Common myeloid progenitor, CD34-positive (primary cell): ENCODE measurements around the gene ADPRM.

Experiments
- CTCF ChIA-PET: fragments of 350-600 bp; sonication (Branson Sonifier 250); formaldehyde crosslinking; loops from one replicate; lab custom pipeline; 2021; ENCODE audit warnings: antibody characterized with exemption; lab: Charles Lee
- POLR2A ChIA-PET: fragments of 350-600 bp; sonication (Branson Sonifier 250); formaldehyde crosslinking; loops from one replicate; lab custom pipeline; 2021; ENCODE audit warnings: antibody characterized with exemption; lab: Charles Lee
- DNase-seq, 3 donors: peaks; one replicate each; pipeline versions ENCODE4 v3.0.0 to v3.0.0-alpha.2; 2013
- H3K27ac ChIP-seq, 2 experiments: 1 replicate in 1 of 2; 2 replicates in 1 of 2; pipeline ENCODE4 v1.7.0; 2013; ENCODE audit warnings: inconsistent platforms in 2 of 2, low read length in 2 of 2, mild to moderate bottlenecking in 2 of 2, low read depth in 1 of 2, moderate library complexity in 1 of 2; ENCODE audit not compliant: severe bottlenecking in 2 of 2, insufficient read depth in 1 of 2, poor library complexity in 1 of 2
- H3K27me3 ChIP-seq, 5 experiments: replicated peaks in 2 of 5; 1 replicate in 3 of 5; 2 replicates in 2 of 5; pipeline versions ENCODE4 v1.6.1 to v1.7.0; 2013; ENCODE audit warnings: low read length in 4 of 5, mild to moderate bottlenecking in 2 of 5, moderate library complexity in 2 of 5, inconsistent platforms in 1 of 5; ENCODE audit not compliant: insufficient read depth in 5 of 5, control insufficient read depth in 4 of 5
- H3K36me3 ChIP-seq, 4 experiments: 1 replicate in 2 of 4; 2 replicates in 2 of 4; pipeline versions ENCODE4 v1.6.1 to v1.7.0; 2013; ENCODE audit warnings: low read length in 3 of 4, control low read depth in 1 of 4, mild to moderate bottlenecking in 1 of 4; ENCODE audit not compliant: control insufficient read depth in 4 of 4, insufficient read depth in 4 of 4
- H3K4me1 ChIP-seq, 4 experiments: 1 replicate in 3 of 4; 2 replicates in 1 of 4; pipeline versions ENCODE4 v1.6.1 to v1.7.1; 2013; ENCODE audit warnings: low read length in 3 of 4, mild to moderate bottlenecking in 3 of 4, control low read depth in 1 of 4, inconsistent platforms in 1 of 4, moderate library complexity in 1 of 4; ENCODE audit not compliant: control insufficient read depth in 4 of 4, insufficient read depth in 4 of 4; ENCODE audit errors: control extremely low read depth in 1 of 4
- H3K4me3 ChIP-seq, 7 experiments: 1 replicate in 4 of 7; 2 replicates in 3 of 7; pipeline versions ENCODE4 v1.5.1 to v1.7.0; 2013; ENCODE audit warnings: mild to moderate bottlenecking in 7 of 7, low read length in 6 of 7, moderate library complexity in 6 of 7, inconsistent platforms in 2 of 7, low read depth in 2 of 7, control low read depth in 1 of 7; ENCODE audit not compliant: insufficient read depth in 4 of 7, control insufficient read depth in 1 of 7; ENCODE audit errors: extremely low read depth in 1 of 7
- H3K9me3 ChIP-seq, 5 experiments: 1 replicate in 4 of 5; 2 replicates in 1 of 5; pipeline versions ENCODE4 v1.6.1 to v1.7.1; 2013; ENCODE audit warnings: low read length in 4 of 5, mild to moderate bottlenecking in 2 of 5, inconsistent platforms in 1 of 5, low read depth in 1 of 5, moderate library complexity in 1 of 5; ENCODE audit not compliant: control insufficient read depth in 4 of 5, insufficient read depth in 2 of 5; ENCODE audit errors: control extremely low read depth in 1 of 5
- WGBS: methylation state at CpG from one replicate; pipeline ENCODE4 v1.1.5; 2013; ENCODE audit not compliant: insufficient coverage; 5-methylcytosine and 5-hydroxymethylcytosine counted together

ADPRM gene

DNA sequence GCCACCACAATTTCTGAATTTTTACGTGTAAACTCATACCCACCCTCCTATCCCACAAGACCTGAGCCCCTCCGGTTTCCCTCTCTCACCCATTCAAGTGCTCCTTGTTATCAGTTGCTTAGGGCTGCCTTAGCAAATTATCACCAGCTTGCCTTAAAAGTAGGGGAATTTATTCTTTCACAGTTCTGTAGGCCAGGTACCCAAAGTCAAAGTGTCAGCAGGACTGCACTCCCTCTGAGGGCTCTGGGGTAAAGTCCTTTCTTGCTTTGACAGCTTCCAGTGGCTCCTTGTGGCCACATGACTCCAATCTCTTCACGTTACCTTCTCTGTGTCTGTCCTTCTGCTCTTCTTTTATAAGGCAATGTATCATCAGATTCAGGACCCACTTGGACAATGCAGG, 40.3 kb downstream of the ADPRM start:
- no peaks in the 10 kb centered on the region for H3K9me3 ChIP-seq
- H3K36me3 ChIP-seq = peaks cover 0 to 2% (median 0%) of the 10 kb centered on the region in 4 experiments
- no peak overlapping the region for H3K27ac ChIP-seq
- no peaks in the 10 kb centered on the region for H3K27me3 ChIP-seq
- CTCF ChIA-PET = interaction anchor here (0.6 to 3.6 kb wide), 18 partner anchors 11 to 413 kb away, joined by 3 to 36 read pairs (median 4); no protein-coding TSS in a partner anchor
- no peak overlapping the region for H3K4me3 ChIP-seq
- H3K4me1 ChIP-seq = peaks cover 0 to 4% (median 0%) of the 10 kb centered on the region in 4 experiments
- POLR2A ChIA-PET = no interaction called here
- no peak for DNase-seq
- WGBS = 92% methylated on average over 1 of the region's 3 CpGs

- no peak for DNase-seq
- ChIA-PET CTCF (interaction anchor here (3.1 kb wide), 1 partner anchor 35 kb away, joined by 10 read pairs; no protein-coding TSS in a partner anchor), POLR2A (interaction anchor here (0.7 kb wide), 1 partner anchor 948 kb away, joined by 3 read pairs; no protein-coding TSS in a partner anchor)
- Histone ChIP-seq H3K9me3 (no peaks in the 10 kb centered on the region), H3K27ac (no peak overlapping the region), H3K36me3 (peaks cover 0 to 2% (median 0%) of the 10 kb centered on the region in 4 experiments), H3K4me1 (peaks cover 0 to 4% (median 0%) of the 10 kb centered on the region in 4 experiments), H3K27me3 (no peaks in the 10 kb centered on the region), H3K4me3 (no peak overlapping the region)
- 98% methylated on average over 4 of the region's 5 CpGs for WGBS
Observed at GRCh38 chr17:10738521-10739258, 41.3 kb downstream of the ADPRM start.

DNA sequence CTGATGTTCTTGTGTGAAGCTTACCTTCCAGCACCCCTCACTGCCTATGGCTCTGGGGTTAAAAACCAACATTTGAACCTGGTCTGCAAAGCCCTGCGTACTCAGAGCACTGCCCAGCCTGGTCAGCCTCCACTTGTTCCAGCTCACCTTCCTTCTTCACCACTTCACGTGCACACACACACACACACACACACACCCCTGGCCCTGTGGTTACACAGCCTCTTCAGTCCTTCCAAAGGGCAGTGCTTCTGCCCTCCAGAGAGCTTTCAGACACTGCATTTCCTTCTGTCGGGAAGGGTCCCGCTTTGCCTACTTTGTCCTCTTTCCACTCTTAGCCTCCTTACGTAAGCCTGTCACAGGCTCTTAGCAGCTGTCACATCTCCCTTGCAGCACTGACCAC, 42.0 kb downstream of the ADPRM start:
- ChIA-PET CTCF (interaction anchor here (1.2 kb wide), 1 partner anchor 10 kb away, joined by 3 read pairs; no protein-coding TSS in a partner anchor), POLR2A (interaction anchor here (0.7 kb wide), 1 partner anchor 947 kb away, joined by 3 read pairs; no protein-coding TSS in a partner anchor)
- no peak for DNase-seq
- no peaks in the 10 kb centered on the region for H3K9me3 ChIP-seq
- H3K4me1 ChIP-seq = peaks cover 0 to 6% (median 0%) of the 10 kb centered on the region in 4 experiments
- H3K36me3 ChIP-seq = no peaks in the 10 kb centered on the region
- no peak overlapping the region for H3K4me3 ChIP-seq
- H3K27ac ChIP-seq = no peak overlapping the region
- H3K27me3 ChIP-seq = no peaks in the 10 kb centered on the region
- WGBS = 98% methylated on average over 5 of the region's 5 CpGs

GRCh38 chr17:10741416-10742135, 44.2 kb downstream of the ADPRM start:
- H3K36me3 ChIP-seq = no peaks in the 10 kb centered on the region
- H3K27me3 ChIP-seq = no peaks in the 10 kb centered on the region
- ChIA-PET CTCF (interaction anchor here (1.0 to 2.0 kb wide), 2 partner anchors 11 to 103 kb away, joined by 3 to 7 read pairs; no protein-coding TSS in a partner anchor), POLR2A (no interaction called here)
- no peak overlapping the region for H3K4me3 ChIP-seq
- DNase-seq = no peak
- no peak overlapping the region for H3K27ac ChIP-seq
- WGBS = 98% methylated on average over 9 of the region's 10 CpGs
- no peaks in the 10 kb centered on the region for H3K9me3 ChIP-seq
- peaks cover 0 to 12% (median 3%) of the 10 kb centered on the region in 4 experiments for H3K4me1 ChIP-seq

- POLR2A ChIA-PET = no interaction called here
- Histone ChIP-seq H3K36me3 (no peaks in the 10 kb centered on the region), H3K27ac (no peak overlapping the region), H3K9me3 (no peaks in the 10 kb centered on the region), H3K27me3 (no peaks in the 10 kb centered on the region), H3K4me3 (no peak overlapping the region), H3K4me1 (peaks cover 0 to 9% (median 3%) of the 10 kb centered on the region in 4 experiments)
- CTCF ChIA-PET = interaction anchor here (1.0 to 2.0 kb wide), 2 partner anchors 10 to 103 kb away, joined by 3 to 7 read pairs; no protein-coding TSS in a partner anchor
- no CpG with 5 or more reads among the region's 6 CpGs for whole genome bisulfite sequencing
- no peak for DNase-seq
Observed at GRCh38 chr17:10742431-10742830, 45.0 kb downstream of the ADPRM start.

- no peak for DNase-seq
- Histone ChIP-seq H3K27ac (no peak overlapping the region), H3K36me3 (no peaks in the 10 kb centered on the region), H3K9me3 (no peaks in the 10 kb centered on the region), H3K4me1 (peaks cover 0 to 9% (median 3%) of the 10 kb centered on the region in 4 experiments), H3K4me3 (no peak overlapping the region), H3K27me3 (no peaks in the 10 kb centered on the region)
- CTCF ChIA-PET = interaction anchor here (2.0 kb wide), 1 partner anchor 102 kb away, joined by 7 read pairs; no protein-coding TSS in a partner anchor
- WGBS = no CpG with 5 or more reads among the region's 8 CpGs
- POLR2A ChIA-PET = no interaction called here
Observed at GRCh38 chr17:10743316-10744009, 46.1 kb downstream of the ADPRM start.
